ENCODE data around the gene HYCC1.
"Not testable (repeated sequence)": the region's sequence is repeated elsewhere in the genome, so short reads cannot be mapped to it uniquely, and the experiment has no call there.

HYCC1 gene

GRCh38 chr7:23044581-23044980, 30.7 kb upstream of the HYCC1 start:
- TF ChIP-seq CTCF (IDR thresholded peaks at IDR 0.05) (no peak), ZFX (IDR thresholded peaks at IDR 0.05; ENCODE audit: borderline replicate concordance) (no peak)

GRCh38 chr7:23043441-23043840, 29.5 kb upstream of the HYCC1 start:
- no peak for TF ChIP-seq CTCF (IDR thresholded peaks at IDR 0.05)
- no peak for TF ChIP-seq ZFX (IDR thresholded peaks at IDR 0.05; ENCODE audit: borderline replicate concordance)

More at GRCh38 chr7:23044581-23044980, 30.7 kb upstream of the HYCC1 start:
- no peak overlapping the region for H3K27ac ChIP-seq

GRCh38 chr7:23039674-23040073, 25.7 kb upstream of the HYCC1 start:
- not testable (repeated sequence) for H3K27ac ChIP-seq

More at GRCh38 chr7:23043441-23043840, 29.5 kb upstream of the HYCC1 start:
- H3K27ac ChIP-seq: no peak overlapping the region

- peak overlapping the region; percentile 75 for H3K27ac ChIP-seq
Observed at GRCh38 chr7:23035542-23036371, 21.8 kb upstream of the HYCC1 start.

GRCh38 chr7:23027261-23027660, 13.3 kb upstream of the HYCC1 start:
- TF ChIP-seq CTCF (IDR thresholded peaks at IDR 0.05): no peak
- no peak for TF ChIP-seq ZFX (IDR thresholded peaks at IDR 0.05; ENCODE audit: borderline replicate concordance)
- H3K27ac ChIP-seq: no peak overlapping the region

- TF ChIP-seq ZFX (IDR thresholded peaks at IDR 0.05; ENCODE audit: borderline replicate concordance): no peak
- TF ChIP-seq CTCF (IDR thresholded peaks at IDR 0.05): no peak
- H3K27ac ChIP-seq: no peak overlapping the region
Observed at GRCh38 chr7:23026164-23026563, 12.2 kb upstream of the HYCC1 start.

GRCh38 chr7:23024454-23024853, 10.5 kb upstream of the HYCC1 start:
- H3K27ac ChIP-seq: no peak overlapping the region
- TF ChIP-seq ZFX (IDR thresholded peaks at IDR 0.05; ENCODE audit: borderline replicate concordance): no peak
- TF ChIP-seq CTCF (IDR thresholded peaks at IDR 0.05): no peak

GRCh38 chr7:23022851-23023250, 8.9 kb upstream of the HYCC1 start:
- no peak overlapping the region for H3K27ac ChIP-seq
- TF ChIP-seq CTCF (IDR thresholded peaks at IDR 0.05) (no peak), ZFX (IDR thresholded peaks at IDR 0.05; ENCODE audit: borderline replicate concordance) (no peak)

Data from 22Rv1 (cell line).